Measurements from ENCODE around the gene DCC.

The DCC gene

DNA sequence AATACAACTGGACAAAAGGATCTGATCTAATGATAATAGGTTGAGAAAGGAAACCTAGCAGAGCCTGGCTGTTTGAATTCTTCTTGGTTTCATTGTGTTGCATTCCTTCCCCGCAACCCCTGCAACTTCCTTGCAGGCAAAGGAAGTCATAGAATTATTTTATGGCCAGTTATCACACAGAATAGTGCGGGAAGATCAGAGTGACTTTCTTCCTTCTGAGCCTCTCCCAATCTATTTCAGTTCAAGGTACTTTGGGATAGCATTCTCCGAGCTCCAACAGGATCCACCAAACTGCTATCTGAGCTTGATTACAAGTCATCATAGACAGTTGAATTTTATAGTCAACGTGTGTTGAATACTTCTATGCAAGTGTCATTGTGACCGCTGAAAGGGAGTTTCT is 441.1 kb downstream of the DCC start:
- H3K9me3 ChIP-seq (ENCODE audit: control insufficient read depth, insufficient read depth, low read length) = no peaks in the 10 kb centered on the region
- H3K36me3 ChIP-seq (ENCODE audit: control insufficient read depth, low read length) = no peaks in the 10 kb centered on the region
- H3K79me2 ChIP-seq (ENCODE audit: control insufficient read depth, low read length) = no peaks in the 10 kb centered on the region
- no peak for TF ChIP-seq EZH2phosphoT487 (IDR thresholded peaks at IDR 0.05; ENCODE audit: borderline replicate concordance, low read length)
- TF ChIP-seq, protein P1, sequence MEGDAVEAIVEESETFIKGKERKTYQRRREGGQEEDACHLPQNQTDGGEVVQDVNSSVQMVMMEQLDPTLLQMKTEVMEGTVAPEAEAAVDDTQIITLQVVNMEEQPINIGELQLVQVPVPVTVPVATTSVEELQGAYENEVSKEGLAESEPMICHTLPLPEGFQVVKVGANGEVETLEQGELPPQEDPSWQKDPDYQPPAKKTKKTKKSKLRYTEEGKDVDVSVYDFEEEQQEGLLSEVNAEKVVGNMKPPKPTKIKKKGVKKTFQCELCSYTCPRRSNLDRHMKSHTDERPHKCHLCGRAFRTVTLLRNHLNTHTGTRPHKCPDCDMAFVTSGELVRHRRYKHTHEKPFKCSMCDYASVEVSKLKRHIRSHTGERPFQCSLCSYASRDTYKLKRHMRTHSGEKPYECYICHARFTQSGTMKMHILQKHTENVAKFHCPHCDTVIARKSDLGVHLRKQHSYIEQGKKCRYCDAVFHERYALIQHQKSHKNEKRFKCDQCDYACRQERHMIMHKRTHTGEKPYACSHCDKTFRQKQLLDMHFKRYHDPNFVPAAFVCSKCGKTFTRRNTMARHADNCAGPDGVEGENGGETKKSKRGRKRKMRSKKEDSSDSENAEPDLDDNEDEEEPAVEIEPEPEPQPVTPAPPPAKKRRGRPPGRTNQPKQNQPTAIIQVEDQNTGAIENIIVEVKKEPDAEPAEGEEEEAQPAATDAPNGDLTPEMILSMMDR (IDR thresholded peaks at IDR 0.05; ENCODE audit: low read depth, low read length, poor library complexity, severe bottlenecking) = no peak
- H3K4me1 ChIP-seq (ENCODE audit: control insufficient read depth, low read length) = no peaks in the 10 kb centered on the region
- no peaks in the 10 kb centered on the region for H3K27me3 ChIP-seq (ENCODE audit: control insufficient read depth, low read length)
- no peaks in the 10 kb centered on the region for H4K20me1 ChIP-seq (ENCODE audit: control insufficient read depth, insufficient read depth, low read depth, low read length)
- H3K27ac ChIP-seq (ENCODE audit: low read depth, low read length) = no peak overlapping the region
- no peak overlapping the region for H3K4me2 ChIP-seq (ENCODE audit: low read length)
- H3K9me2 ChIP-seq (replicated peaks; ENCODE audit: control insufficient read depth, low read length) = no peaks in the 10 kb centered on the region
- no peak overlapping the region for H3K4me3 ChIP-seq (ENCODE audit: low read length)
- no peaks in the 10 kb centered on the region for H3F3A ChIP-seq (ENCODE audit: control insufficient read depth, insufficient read depth)

DNA sequence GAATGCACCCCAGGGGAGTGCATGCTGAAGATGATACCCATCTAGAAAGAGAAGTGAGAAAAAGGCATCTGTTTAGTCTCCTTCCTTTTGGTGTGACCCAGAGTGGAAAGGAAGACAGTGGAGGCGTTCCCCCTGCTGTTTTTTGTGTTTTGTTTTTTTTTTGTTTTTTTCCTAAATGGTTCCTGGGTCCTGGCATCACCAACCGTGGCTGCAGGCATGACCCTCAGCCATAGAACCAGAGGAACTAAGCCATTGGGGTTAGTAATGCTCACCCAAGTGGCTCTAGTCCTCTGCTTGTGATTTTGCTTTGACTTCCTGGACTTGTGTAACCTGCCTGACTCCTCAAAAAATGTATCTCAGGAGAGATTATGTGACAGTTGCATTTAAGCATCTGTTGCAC is 451.3 kb downstream of the DCC start:
- no peak for TF ChIP-seq EZH2phosphoT487 (IDR thresholded peaks at IDR 0.05; ENCODE audit: borderline replicate concordance, low read length)
- TF ChIP-seq, protein P1 (IDR thresholded peaks at IDR 0.05; ENCODE audit: low read depth, low read length, poor library complexity, severe bottlenecking) = no peak
- Histone ChIP-seq H3K27me3 (ENCODE audit: control insufficient read depth, low read length) (no peaks in the 10 kb centered on the region), H3K36me3 (ENCODE audit: control insufficient read depth, low read length) (no peaks in the 10 kb centered on the region), H3K9me2 (replicated peaks; ENCODE audit: control insufficient read depth, low read length) (no peaks in the 10 kb centered on the region), H3F3A (ENCODE audit: control insufficient read depth, insufficient read depth) (no peaks in the 10 kb centered on the region), H4K20me1 (ENCODE audit: control insufficient read depth, insufficient read depth, low read depth, low read length) (no peaks in the 10 kb centered on the region), H3K4me3 (ENCODE audit: low read length) (no peak overlapping the region), H3K79me2 (ENCODE audit: control insufficient read depth, low read length) (no peaks in the 10 kb centered on the region), H3K4me1 (ENCODE audit: control insufficient read depth, low read length) (no peaks in the 10 kb centered on the region), H3K9me3 (ENCODE audit: control insufficient read depth, insufficient read depth, low read length) (peaks cover 9% of the 10 kb centered on the region), H3K27ac (ENCODE audit: low read depth, low read length) (no peak overlapping the region), H3K4me2 (ENCODE audit: low read length) (no peak overlapping the region)

DNA sequence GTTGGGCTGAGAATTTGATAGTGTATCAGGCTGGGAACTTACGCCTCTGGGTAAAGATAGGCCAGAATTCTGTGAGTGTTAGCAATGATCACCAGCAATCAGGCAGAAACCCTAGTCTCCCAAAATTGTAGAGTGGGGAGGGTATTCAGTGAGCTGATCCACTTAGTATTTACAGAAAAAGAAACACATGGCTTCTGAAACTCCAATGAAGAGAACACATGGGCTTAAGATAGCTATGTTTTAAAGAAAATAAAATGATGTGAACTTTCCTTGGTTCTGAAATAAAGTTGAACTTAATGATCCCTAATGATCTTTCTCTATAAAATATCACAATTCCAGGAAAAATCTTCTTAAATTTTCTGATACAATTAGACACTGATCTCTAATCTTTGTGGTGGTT is 472.8 kb downstream of the DCC start:
- no peaks in the 10 kb centered on the region for H3K36me3 ChIP-seq (ENCODE audit: control insufficient read depth, low read length)
- H3K27me3 ChIP-seq (ENCODE audit: control insufficient read depth, low read length) = no peaks in the 10 kb centered on the region
- H3K9me2 ChIP-seq (replicated peaks; ENCODE audit: control insufficient read depth, low read length) = no peaks in the 10 kb centered on the region
- H3K4me2 ChIP-seq (ENCODE audit: low read length) = no peak overlapping the region
- TF ChIP-seq EZH2phosphoT487 (IDR thresholded peaks at IDR 0.05; ENCODE audit: borderline replicate concordance, low read length) = no peak
- TF ChIP-seq, protein P1 (IDR thresholded peaks at IDR 0.05; ENCODE audit: low read depth, low read length, poor library complexity, severe bottlenecking) = no peak
- no peak overlapping the region for H3K27ac ChIP-seq (ENCODE audit: low read depth, low read length)
- no peak overlapping the region for H3K4me3 ChIP-seq (ENCODE audit: low read length)
- no peaks in the 10 kb centered on the region for H3K4me1 ChIP-seq (ENCODE audit: control insufficient read depth, low read length)
- H3K79me2 ChIP-seq (ENCODE audit: control insufficient read depth, low read length) = no peaks in the 10 kb centered on the region
- H4K20me1 ChIP-seq (ENCODE audit: control insufficient read depth, insufficient read depth, low read depth, low read length) = no peaks in the 10 kb centered on the region
- H3F3A ChIP-seq (ENCODE audit: control insufficient read depth, insufficient read depth) = no peaks in the 10 kb centered on the region
- no peaks in the 10 kb centered on the region for H3K9me3 ChIP-seq (ENCODE audit: control insufficient read depth, insufficient read depth, low read length)
